Loucy (cell line): ENCODE results near the gene SLC34A3.

Experiments used
- CTCF ChIP-seq: fragments of 200-600 bp; sonication (generic); conservative IDR thresholded peaks from 2 replicates; pipeline ENCODE4 v1.5.1; 2014; ENCODE audit warnings: mild to moderate bottlenecking, antibody characterized with exemption, low read length
- EZH2phosphoT487 ChIP-seq: fragments of 200-600 bp; IDR thresholded peaks from 2 replicates; pipeline ENCODE4 v1.6.1; 2018; ENCODE audit warnings: antibody characterized with exemption, mild to moderate bottlenecking, moderate library complexity, borderline replicate concordance

GRCh38 chr9:137230705-137231371 lies at the start of gene SLC34A3:
- TF ChIP-seq EZH2phosphoT487 (no peak), CTCF (no peak)
